Neural cell (in vitro differentiated cells): ENCODE data around the gene PEMT. TPM values are rescaled to one million over a fixed set of nuclear protein-coding genes. Genes with fewer than 3 reads are reported as not detected.

ENCODE experiments used
- H2AFZ ChIP-seq: fragments of 200-600, 300-800 bp; sonication (generic), shearing (Covaris generic); 2 replicates; pipeline ENCODE4 v1.6.0; 2014; ENCODE audit warnings: low read depth, mild to moderate bottlenecking, antibody characterized with exemption, low read length, moderate library complexity
- H3F3A ChIP-seq: fragments of 200-600 bp; shearing (Covaris generic); 2 replicates; pipeline ENCODE4 v1.6.1; 2016; ENCODE audit warnings: mild to moderate bottlenecking, moderate library complexity, mixed read lengths, antibody characterized with exemption, low read length; ENCODE audit not compliant: insufficient read depth, poor library complexity, severe bottlenecking
- H3K27ac ChIP-seq: fragments of 200-600, 300-800 bp; sonication (generic), shearing (Covaris generic); 2 replicates; pipeline ENCODE4 v1.5.1; 2014; ENCODE audit warnings: mild to moderate bottlenecking, low read length, moderate library complexity
- H3K27me3 ChIP-seq: fragments of 300-800, 200-600 bp; sonication (generic), shearing (Covaris generic); 2 replicates; pipeline ENCODE4 v1.6.0; 2014; ENCODE audit warnings: mild to moderate bottlenecking, low read depth, low read length, moderate library complexity; ENCODE audit not compliant: insufficient read depth
- H3K36me3 ChIP-seq: fragments of 300-800, 200-600 bp; sonication (generic), shearing (Covaris generic); 2 replicates; pipeline ENCODE4 v1.5.1; 2014; ENCODE audit warnings: mild to moderate bottlenecking, antibody characterized with exemption, low read length, moderate library complexity; ENCODE audit not compliant: insufficient read depth
- H3K4me2 ChIP-seq: fragments of 300-800, 200-600 bp; sonication (generic), shearing (Covaris generic); 2 replicates; pipeline ENCODE4 v1.6.0; 2014; ENCODE audit warnings: mild to moderate bottlenecking, low read length
- H3K4me3 ChIP-seq: fragments of 300-800, 200-600 bp; sonication (generic), shearing (Covaris generic); 2 replicates; pipeline ENCODE4 v1.5.1; 2014; ENCODE audit warnings: mild to moderate bottlenecking, low read length, moderate library complexity
- H3K79me2 ChIP-seq: fragments of 200-600 bp; shearing (Covaris generic); replicated peaks from 2 replicates; pipeline ENCODE4 v1.6.0; 2014; ENCODE audit warnings: mild to moderate bottlenecking, low read length, moderate library complexity; ENCODE audit not compliant: insufficient read depth
- H3K9ac ChIP-seq: fragments of 300-800, 200-600 bp; sonication (generic), shearing (Covaris generic); 2 replicates; pipeline ENCODE4 v1.6.1; 2016; ENCODE audit warnings: mild to moderate bottlenecking, low read length, mixed read lengths
- H3K9me2 ChIP-seq: fragments of 200-600 bp; shearing (Covaris generic); 2 replicates; pipeline ENCODE4 v1.6.1; 2016; ENCODE audit warnings: mild to moderate bottlenecking, low read length, mixed read lengths; ENCODE audit not compliant: insufficient read depth
- H3K9me3 ChIP-seq: fragments of 200-600, 300-800 bp; sonication (generic), shearing (Covaris generic); 2 replicates; pipeline ENCODE4 v1.6.1; 2016; ENCODE audit warnings: mild to moderate bottlenecking, mixed run types, low read length, moderate library complexity, mixed read lengths
- H4K20me1 ChIP-seq: fragments of 200-600 bp; shearing (Covaris generic); 2 replicates; pipeline ENCODE4 v1.6.1; 2016; ENCODE audit warnings: mild to moderate bottlenecking, mixed run types; ENCODE audit not compliant: insufficient read depth
- CTCF ChIP-seq: fragments of 450-650 bp; IDR thresholded peaks from 2 replicates; pipeline ENCODE4 v1.5.1; 2014; ENCODE audit warnings: antibody characterized with exemption, mild to moderate bottlenecking, moderate library complexity; ENCODE audit not compliant: poor library complexity, severe bottlenecking
- EP300 ChIP-seq: fragments of 450-650 bp; conservative IDR thresholded peaks from 2 replicates; pipeline ENCODE4 v1.6.1; 2014; ENCODE audit warnings: antibody characterized with exemption, mild to moderate bottlenecking, moderate library complexity; ENCODE audit not compliant: poor library complexity, severe bottlenecking
- EZH2 ChIP-seq: fragments of 200-600, 300-800 bp; shearing (Covaris generic), sonication (generic); IDR thresholded peaks from 2 replicates; pipeline ENCODE4 v1.6.1; 2014; ENCODE audit warnings: antibody characterized with exemption, low read length, borderline replicate concordance, mild to moderate bottlenecking; ENCODE audit not compliant: insufficient read depth, poor library complexity, severe bottlenecking
- MXI1 ChIP-seq: fragments of 450-650 bp; conservative IDR thresholded peaks from 2 replicates; pipeline ENCODE4 v1.6.1; 2014; ENCODE audit warnings: antibody characterized with exemption, mild to moderate bottlenecking; ENCODE audit not compliant: poor library complexity, severe bottlenecking
- POLR2AphosphoS5 ChIP-seq: IDR thresholded peaks from 2 replicates; pipeline ENCODE4 v1.6.1; 2012
- RAD21 ChIP-seq: fragments of 450-650 bp; conservative IDR thresholded peaks from 2 replicates; pipeline ENCODE4 v1.6.1; 2014; ENCODE audit warnings: antibody characterized with exemption, mild to moderate bottlenecking, moderate library complexity
- REST ChIP-seq: IDR thresholded peaks from 2 replicates; pipeline ENCODE4 v1.6.1; 2012; ENCODE audit warnings: borderline replicate concordance
- SMC3 ChIP-seq: fragments of 450-650 bp; conservative IDR thresholded peaks from 2 replicates; pipeline ENCODE4 v1.6.1; 2014; ENCODE audit warnings: antibody characterized with exemption, mild to moderate bottlenecking, moderate library complexity; ENCODE audit not compliant: poor library complexity
- TAF1 ChIP-seq: IDR thresholded peaks from 2 replicates; pipeline ENCODE4 v1.6.1; 2012; ENCODE audit warnings: low read depth
- polyA plus RNA-seq: library from polyadenylated mRNA; depleted of rRNA; stranded (reverse); fragments of >200 nt; gene quantifications from 2 replicates; pipeline ENCODE4 v1.2.3, GENCODE V29; 2014

PEMT gene
- polyA plus RNA-seq, 1 donor from 2014 or later: 71.7 TPM

- Histone ChIP-seq H2AFZ (no peak overlapping the region), H3K79me2 (no peaks in the 10 kb centered on the region), H3K9me3 (no peaks in the 10 kb centered on the region), H3F3A (no peaks in the 10 kb centered on the region), H3K9ac (no peak overlapping the region), H3K36me3 (no peaks in the 10 kb centered on the region), H4K20me1 (no peaks in the 10 kb centered on the region), H3K4me3 (no peak overlapping the region), H3K27ac (no peak overlapping the region), H3K27me3 (no peaks in the 10 kb centered on the region), H3K9me2 (no peaks in the 10 kb centered on the region), H3K4me2 (no peak overlapping the region)
- no peak for TF ChIP-seq REST
- no peak for TF ChIP-seq POLR2AphosphoS5
- no peak for TF ChIP-seq CTCF
- no peak for TF ChIP-seq EZH2
- no peak for TF ChIP-seq TAF1
- no peak for TF ChIP-seq EP300
- no peak for TF ChIP-seq RAD21
- TF ChIP-seq MXI1: no peak
- TF ChIP-seq SMC3: no peak
These were observed 25.8 kb downstream of the PEMT start for GRCh38 chr17:17565471-17566339.

- no peaks in the 10 kb centered on the region for H3F3A ChIP-seq
- no peak overlapping the region for H2AFZ ChIP-seq
- no peak overlapping the region for H3K27ac ChIP-seq
- no peak overlapping the region for H3K9ac ChIP-seq
- no peaks in the 10 kb centered on the region for H3K27me3 ChIP-seq
- H3K4me3 ChIP-seq: no peak overlapping the region
- H3K9me3 ChIP-seq: no peaks in the 10 kb centered on the region
- no peaks in the 10 kb centered on the region for H3K9me2 ChIP-seq
- no peaks in the 10 kb centered on the region for H3K79me2 ChIP-seq
- TF ChIP-seq EP300 (no peak), POLR2AphosphoS5 (no peak), TAF1 (no peak), EZH2 (no peak), MXI1 (no peak), RAD21 (no peak), CTCF (no peak), SMC3 (no peak), REST (no peak)
- no peaks in the 10 kb centered on the region for H3K36me3 ChIP-seq
- no peaks in the 10 kb centered on the region for H4K20me1 ChIP-seq
- H3K4me2 ChIP-seq: no peak overlapping the region
These were observed 26.6 kb downstream of the PEMT start for GRCh38 chr17:17564896-17565295.
